T-helper 9 cell (primary cell): ENCODE data around the gene COA8.

Source experiments
- DNase-seq: peaks from one replicate; pipeline ENCODE4 v3.0.0-alpha.2; 2020

The COA8 gene

DNA sequence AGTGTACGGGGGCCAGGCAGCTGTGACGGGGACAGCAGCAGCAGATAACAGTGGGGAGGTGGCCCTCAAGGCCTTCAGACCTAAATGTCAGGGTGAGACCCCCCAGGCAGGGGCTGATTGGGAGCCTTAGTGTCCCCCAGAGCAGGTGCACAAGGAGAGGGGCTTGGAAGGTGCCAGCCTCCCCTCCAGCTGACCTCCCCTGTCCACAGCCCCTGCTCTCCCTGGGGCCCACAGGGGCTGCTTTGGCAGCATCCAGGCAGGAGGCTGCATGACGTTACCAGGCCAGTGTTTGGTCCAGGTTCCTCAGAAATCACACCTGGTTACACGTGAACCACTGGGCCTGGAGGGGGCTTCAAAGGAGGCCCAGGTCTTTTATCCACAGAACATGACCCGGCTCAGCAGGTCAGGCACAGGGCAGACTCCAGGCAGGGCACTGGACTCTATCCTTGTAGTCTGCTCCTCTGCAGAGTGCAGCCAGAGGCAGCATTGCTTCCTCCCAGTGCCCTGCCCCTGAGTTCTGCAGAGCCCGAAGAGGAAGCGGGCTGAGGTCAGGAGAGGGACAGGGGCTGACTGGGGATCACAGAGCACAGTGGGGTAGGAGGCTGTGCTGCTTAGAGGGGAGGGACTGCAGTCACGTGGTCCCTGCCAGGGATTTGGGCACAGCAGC, 36.4 kb upstream of the COA8 start:
- no peak for DNase-seq

DNA sequence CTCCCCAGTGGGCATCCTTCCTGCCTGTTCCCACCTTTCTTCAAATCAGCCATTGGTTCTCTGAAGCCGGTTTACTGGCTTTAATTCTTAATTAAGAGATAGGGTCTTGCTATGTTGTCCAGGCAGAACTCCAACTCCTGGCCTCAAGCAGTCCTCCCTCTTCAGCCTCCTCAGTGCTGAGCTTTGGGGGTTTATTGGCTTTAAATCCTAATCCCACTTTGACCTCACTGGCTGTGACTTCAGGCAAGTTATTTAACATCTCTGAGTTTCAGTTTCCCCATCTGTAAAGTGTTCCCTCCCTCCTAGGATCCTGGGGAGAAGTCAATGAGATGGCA, 35.9 kb upstream of the COA8 start:
- DNase-seq, result no peak

DNA sequence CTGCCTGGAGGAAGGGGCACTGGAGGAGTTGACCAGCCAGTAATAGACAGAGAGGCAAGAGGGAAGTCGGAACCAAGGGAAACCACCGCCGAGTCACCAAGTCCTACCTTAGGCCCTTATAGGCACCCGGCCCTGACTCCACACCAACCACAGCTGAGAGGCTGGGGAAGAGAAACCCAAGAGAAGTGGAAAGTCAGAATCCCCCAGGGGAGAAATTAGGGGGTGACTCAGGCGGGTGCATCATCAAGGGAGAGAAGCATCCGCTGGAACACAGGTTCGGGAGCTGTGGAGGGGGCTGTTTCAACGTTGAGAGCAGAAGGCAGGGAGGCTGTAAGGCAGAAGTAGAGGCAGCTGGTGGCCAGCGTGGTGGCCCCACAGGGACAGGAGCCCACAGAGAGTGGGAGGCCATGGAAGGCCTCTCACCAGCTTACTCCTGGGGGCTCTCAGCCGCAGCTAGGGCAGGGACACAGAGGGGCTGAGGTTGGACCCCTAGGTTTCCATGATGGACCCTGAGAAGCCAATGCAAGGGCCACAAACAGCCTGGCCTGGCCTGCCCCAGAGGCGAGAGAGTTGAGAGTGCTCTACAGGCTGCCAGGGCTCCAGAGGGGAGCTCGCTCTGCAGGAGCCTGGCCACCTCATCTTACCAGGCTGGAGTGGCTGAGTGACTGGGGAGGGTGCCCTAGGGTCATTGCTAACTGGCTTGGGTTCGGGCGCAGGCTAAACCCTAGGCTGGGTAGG, 35.2 kb upstream of the COA8 start:
- DNase-seq, result no peak

DNA sequence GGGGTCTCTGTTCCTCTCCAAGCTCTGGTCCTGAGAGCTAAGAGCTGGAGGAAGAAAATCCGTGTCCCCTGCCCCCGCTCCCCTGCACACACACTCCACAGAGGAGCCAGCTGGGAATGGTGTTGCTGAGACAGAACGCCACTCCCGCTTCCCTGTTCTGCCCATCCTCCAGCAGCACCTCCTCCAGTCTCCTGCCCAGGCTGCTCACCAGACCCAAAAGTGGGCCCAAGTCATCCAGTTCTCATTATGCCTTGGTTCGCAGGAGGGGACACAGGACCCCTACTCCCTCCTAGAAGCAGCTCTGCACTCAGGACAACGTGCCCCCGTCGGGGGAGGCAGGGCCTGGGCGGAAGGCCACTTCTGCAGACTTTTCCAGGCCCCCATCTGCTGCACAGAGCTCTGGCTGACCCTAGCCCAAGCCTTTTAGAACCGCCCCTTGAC, 34.6 kb upstream of the COA8 start:
- no peak for DNase-seq

DNA sequence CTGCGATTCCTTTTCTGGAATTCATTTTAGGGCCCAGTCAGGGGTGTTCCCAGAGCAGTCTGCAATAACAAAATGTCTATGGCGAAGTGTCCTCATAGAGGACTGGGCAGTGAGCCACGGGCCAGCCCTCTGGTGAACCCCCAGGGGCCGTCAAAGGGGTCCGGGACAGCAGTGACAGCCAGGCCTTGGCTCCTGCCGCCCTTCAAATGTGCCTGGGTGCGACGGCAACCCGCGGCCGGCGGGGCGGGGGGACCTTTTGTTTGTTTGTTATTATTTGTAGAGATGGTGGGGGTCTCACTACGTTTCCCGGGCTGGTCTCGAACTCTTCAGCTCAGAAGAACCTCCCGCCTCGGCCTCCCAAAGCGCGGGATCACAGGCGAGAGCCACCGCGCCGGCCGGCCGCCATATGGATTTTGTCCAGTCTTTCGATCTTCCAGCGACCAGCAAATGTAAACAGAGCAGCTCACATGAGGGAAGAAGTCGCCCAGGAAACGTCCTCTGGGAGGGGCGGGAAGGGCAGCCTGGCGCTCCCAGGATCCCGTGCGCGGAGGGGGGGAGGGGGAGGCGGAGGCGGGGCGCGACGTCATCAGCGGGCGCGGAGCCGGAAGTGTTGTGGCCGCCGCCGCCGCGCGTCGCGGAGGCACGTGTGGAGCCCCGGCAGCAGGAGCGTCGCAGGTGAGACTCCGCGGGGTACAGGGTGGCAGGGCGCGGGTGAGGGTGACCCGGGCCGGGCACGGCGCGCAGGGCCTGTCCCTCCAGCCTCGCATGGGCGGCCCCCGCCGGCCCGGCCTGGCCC, 34.0 kb upstream of the COA8 start, which contains the start of gene TRMT61A:
TSS of gene TRMT61A (plus strand) at position 610 of the 796 bp plus-strand sequence. CDS start 783 bp downstream, outside the sequence.
- peak; percentile 76 for DNase-seq

DNA sequence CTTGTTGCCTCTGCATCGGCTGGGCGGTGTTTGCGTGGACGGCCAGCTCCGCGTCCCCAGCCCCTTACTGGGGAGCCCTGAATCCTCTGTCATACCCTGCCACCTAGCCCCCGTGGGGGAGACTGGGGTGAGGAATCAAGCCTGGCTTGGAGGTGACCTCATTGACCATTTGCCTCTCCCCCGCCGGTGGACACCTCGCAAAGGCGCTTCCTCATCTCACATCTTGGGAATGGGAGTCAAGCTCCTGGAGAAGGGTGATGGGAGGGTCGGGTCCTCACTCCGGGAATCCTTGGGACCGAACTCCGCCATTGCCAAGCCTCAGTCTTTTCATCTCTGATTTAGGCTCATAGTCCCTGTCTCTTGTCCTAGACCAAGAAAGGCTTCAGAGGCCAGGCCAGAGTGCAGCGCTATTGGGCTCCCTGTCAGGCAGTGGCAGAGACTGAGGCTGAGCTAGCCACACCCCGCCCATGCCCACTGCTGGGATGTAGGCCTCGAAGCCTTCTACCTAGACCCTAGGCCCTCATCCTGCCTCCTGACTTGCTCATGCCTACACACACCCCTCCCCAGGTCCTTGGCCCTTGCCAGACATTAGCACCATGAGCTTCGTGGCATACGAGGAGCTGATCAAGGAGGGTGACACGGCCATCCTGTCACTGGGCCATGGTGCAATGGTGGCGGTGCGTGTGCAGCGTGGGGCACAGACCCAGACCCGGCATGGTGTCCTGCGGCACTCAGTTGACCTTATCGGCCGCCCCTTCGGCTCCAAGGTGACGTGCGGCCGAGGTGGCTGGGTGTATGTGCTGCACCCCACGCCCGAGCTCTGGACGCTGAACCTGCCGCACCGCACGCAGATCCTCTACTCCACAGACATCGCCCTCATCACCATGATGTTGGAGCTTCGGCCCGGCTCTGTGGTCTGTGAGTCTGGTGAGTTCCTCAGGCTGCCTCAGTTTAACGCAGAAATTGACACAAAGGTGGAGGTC, 33.1 kb upstream of the COA8 start:
- no peak for DNase-seq

DNA sequence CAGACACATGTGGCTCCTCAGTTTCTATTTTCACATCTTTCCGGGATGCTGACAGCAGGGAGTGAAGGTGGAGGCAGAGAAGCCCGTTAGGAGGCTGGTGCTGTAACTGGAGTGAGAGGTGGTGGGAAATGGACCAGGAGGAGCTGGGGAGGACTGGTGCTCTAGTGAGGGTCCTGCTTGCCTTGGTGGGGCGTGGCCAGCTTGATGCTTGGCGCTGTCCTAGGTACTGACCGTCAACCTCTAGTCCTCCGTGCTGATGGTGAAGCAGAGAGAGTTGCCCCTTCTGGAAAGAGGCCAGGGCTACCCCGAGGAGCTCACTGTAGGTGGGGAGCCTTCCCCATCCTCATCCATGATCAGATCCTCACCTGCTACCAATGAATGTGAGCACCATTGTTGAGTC, 32.4 kb upstream of the COA8 start:
- no peak for DNase-seq

DNA sequence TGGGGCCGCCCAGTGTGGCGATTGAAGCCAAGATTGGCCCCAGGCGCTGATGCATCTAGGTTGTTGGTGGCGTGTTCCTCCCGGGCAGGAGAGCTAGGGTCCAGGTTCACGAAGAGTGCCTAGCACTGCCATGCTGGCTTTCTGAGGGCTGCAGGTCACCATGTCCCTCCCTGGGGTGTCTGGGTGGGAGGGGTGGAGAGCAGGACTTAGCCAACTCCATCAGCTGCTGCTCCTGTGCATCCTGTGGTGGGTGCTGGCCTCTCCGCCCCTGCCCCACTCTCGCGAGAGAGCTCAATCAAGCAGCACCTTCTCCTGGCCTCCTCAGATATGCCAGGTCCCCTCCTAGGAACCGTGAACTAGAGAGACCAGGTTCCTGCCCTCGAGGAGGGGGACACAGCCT, 31.9 kb upstream of the COA8 start:
- DNase-seq, result no peak

DNA sequence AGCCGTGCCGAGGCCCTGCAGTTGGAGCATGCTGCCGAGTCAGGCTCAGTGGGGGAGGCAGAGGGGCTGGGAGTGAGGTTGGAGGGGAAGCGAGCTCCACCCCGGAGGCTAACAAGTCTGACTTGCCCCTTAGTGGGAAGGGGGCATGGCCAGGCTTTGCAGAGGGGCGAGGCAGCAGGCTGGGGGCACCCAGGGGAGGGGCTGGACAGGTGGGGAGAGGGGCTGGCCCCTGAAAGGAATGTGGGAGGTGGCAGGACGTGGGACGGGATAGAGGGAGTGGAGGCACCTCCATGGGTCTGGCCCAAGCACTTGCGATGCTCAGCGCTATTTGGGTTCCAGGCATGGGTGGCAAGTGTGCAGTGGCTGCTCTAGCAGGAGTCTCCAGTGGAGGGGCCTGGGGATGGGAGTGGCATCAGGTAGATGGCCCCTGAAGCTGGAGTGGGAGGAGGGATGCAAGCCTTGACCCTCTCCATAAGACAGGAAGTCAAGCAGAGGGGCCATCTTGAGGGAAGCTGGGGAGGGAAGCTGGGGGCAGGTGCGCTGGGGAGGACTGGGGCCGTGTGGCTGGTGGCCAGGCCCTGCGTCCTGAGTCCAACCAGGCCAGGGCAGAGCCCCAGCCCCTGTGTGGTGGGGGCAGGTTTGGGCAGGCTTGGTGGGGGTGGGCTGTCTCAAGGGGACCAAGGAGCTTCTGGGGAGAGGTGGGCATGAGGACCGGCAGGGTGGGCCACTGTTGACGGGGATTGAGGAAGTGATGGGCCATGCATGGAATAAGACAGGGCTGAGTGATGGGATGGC, 31.1 kb upstream of the COA8 start:
- no peak for DNase-seq

DNA sequence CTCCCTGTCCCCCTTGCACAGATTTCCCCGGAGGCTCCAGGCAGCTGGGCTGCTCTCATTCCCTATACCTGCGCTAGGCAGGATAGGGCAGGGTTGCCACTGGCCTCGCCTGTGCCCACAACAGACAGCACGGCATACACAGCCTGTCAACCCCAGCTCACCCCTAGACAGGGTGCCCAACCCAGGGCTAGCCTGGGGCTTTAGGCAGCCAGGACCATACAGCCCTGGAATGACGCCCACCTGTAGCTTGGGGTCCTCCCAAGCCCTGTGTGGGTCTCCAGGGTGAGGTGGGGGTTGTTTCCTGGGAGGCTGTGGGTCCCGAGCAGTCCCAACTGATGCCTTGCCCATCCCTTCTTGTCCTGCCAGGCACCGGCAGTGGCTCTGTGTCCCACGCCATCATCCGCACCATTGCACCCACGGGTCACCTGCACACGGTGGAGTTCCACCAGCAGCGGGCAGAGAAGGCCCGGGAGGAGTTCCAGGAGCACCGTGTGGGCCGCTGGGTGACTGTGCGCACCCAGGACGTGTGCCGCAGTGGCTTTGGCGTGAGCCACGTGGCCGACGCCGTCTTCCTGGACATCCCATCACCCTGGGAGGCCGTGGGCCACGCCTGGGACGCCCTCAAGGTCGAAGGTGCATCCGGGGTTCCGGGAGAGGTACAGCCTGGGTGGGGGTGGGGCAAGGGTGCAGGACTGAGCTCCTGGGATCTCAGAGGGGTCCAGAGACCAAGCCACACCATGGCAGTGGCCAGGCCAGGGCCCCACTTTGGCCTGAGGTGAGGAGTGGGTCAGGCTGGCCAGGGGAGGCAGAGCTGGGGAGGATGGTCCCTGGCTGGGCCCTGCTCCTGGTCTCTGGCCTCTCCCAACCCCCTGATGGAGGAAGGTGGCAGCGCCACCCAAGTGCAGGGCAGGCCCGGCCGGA, 30.3 kb upstream of the COA8 start:
- no peak for DNase-seq

DNA sequence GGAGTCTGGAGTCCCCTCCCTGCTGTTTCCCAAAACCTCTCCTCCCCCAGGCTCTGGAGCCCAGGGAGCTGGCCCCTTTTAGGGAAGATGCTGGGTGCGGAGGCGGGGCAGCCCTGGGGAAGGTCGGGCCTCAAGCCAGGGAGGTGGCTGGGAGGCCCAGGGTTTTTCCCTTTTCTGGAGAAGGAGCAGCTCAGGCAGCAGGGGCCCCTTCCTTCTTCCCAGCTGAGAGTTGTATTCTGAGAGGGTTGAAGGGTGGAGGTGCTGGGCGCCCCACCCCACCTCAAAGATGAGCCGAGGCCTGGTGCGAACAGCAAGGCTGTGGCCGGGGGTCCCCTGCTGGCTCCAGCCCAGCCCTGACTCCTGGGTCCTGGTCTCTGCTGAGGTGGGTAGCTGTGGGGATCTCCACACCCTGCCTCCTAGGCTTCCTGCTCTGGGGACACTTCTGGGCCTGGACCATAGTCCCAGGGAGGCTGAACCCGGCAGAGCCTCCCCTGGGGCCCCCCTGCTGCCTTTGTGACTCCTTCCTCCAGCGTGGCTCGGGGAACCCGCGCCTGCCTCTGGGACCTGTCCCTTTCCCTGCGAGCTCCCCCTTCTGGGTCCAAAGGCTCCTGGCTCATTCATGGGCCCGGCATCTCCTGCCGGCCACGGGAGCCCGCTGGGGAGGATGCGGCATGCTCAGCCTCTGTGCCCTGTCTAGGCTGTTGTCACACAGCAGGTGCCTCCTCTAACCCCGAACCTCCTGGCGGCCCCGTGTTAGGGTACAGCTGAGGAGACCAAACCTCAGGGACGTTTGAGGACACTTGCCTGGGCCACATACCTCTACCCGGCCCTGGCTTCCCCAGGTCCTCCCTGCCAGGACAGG, 29.4 kb upstream of the COA8 start:
- no peak for DNase-seq

DNA sequence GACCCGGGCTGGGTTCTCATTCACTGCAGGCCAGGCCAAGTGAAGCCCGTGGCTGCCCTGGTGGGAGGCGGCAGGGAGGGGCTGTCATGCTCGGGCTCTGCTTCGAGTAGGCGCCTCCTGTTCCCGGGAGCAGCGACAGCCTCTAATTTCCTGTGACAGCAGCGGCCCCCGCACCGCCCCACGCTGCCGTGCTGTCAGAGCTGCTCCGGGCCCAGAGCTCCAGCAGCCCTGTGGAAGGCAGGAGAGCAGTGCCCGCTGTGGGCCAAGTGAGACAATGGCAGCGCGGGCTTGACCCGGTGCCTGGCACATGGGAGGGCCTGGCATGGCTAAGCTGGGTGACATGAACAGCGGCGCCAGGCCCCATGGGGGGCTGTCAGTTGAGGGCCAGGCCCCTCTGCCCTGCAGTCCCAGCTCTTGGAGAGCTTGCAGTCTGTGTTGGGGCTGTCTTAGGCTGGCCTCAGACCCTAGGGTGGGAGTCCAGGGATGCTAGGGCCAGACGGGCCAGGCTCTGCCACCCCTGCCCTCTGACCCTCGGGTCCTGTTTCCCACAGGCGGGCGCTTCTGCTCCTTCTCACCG, 28.7 kb upstream of the COA8 start:
- no peak for DNase-seq

DNA sequence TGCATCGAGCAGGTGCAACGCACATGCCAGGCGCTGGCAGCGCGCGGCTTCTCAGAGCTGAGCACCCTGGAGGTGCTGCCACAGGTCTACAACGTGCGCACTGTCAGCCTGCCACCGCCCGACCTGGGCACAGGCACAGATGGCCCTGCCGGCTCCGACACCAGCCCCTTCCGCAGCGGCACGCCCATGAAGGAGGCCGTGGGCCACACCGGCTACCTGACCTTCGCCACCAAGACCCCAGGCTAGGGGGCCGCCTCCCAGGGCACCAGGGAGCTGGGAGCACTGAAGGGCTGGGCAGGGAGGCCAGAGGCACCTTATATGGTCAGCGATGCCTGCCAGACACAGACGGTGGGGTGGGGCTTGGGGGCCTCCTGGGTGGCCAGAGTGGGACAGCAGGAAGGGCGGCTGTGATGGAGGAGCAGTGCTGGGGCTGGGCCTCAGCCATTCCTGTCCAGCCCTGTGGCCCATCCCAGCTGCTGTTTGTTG, 28.1 kb upstream of the COA8 start:
- no peak for DNase-seq

DNA sequence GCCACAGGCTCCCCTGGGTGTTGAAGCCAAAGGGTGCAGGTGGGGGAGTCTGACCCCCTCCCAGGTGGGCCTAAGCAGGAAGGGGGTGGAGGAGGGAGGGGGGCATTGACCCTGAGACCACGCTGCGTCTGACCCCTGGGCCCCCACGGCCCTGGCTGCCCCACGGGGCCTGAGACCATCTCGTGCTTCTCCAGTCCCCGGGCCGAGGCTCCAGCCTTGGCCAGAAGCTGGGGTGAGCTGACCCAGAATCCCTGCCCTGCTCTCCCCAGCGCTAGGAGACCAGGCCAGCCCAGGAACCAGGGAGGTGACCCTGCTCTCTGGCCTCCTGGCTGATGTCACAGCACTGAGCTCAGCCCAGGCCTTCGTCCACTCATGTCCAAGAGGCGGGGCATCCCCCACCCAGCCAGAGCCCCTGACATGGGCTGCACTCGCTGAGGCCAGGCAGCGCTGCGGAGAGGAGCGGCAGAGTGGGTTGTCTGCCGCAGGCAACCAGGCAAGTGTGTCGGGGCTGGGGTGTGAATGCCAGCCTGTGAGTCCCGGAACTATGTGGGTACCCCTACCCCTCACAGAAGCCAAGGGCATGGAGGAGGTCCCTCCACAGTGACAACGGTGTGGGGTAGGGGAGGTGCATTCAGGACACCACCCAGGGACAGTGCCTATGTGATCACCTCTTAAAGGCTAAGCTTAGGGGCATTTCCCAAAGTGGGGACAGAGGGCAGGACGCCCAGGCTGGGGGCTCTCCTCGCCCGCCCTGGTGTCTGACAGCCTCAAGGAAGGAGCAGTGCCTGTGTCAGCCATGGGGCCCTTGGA, 27.5 kb upstream of the COA8 start:
- no peak for DNase-seq

DNA sequence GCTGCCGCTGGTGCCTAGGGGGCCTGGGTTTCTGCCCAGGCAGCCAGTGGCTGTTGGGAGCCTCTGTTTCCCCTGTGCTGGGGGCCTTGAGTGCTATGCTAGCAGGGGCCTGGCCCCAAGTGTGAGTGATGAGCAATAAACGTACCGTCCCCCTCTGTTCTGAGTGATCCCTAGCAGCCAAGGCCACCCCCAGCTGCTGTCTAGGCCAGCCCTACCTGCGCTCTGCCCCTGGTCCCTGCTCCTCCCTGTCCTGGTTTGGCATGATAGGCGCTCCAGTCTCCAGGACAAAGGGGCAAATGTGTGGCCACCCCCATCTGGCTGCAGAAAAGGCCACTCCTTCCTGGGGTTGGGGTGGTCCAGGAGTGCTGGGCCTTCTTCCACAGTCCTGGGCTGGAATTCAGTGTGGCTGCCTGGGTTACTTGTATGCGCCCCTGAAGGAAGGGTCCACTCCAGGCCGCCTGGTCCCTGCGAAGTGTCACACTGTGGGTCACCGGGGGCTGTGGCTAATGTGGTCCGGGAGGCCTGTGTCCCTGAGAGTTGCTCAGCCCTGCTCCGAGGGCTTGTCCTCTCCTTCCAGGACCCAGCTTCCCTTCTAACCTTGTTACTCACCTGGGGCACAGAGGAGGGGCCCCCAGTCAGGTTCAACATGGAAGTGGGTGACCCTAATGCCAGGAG, 26.7 kb upstream of the COA8 start:
- DNase-seq, result no peak

DNA sequence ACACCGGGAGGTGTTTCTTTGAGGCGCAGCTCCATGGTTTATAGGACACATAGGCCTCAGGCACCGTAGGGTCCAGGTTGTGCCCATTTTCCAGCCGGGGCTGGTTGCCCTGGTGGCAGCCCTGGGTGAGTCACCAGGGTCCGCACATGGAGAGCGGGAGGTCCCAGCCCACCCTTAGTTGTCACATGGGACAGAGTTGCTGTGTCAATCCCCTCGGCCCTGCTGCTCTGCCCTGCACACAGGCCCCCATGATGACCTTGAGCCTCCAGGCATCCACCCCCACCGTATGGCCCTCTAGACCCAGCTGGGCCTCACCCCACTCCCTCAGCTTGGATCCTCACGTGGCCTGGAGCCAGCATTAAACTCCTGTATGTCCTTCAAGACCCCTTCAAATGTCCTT, 26.1 kb upstream of the COA8 start:
- DNase-seq, result no peak

DNA sequence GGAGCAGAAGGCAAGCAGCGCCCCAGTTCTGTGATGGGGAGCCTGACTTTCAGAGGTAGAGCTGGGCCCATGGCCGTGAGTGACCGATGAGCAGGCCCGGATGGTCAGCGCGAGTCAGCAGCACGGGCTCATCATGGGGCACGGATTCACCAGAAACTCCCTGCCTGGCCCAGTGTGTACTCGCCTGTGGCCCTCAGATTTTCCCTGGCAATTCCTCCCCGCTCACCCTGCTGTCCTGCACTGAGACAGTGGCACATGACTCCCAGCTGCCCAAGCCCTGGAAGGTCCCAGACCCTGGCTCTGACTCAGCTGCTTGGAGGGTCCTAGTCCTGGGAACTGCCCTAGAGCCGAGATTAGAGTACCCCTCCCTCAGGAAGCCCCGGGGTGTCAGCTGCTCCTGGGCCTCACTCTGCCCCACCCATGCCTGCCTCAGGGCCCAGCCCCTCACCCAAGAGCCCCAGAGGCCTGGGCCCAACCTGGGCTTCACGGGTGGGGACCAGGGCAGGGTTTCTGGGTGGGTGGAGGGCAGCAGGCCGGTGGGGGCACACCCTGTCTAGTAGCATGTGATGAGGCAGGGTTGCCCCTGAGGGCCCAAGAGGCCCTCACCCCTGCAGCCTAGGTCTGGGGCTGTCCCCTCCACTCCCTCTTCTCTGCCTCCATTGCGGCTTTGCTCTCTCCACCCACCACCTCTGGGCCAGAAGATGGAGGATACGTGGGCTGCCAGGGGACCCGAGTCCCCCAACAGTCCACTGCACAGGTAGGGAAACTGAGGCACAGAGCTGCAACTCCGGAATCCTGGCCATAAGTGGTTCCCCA, 25.4 kb upstream of the COA8 start:
- no peak for DNase-seq
